Common myeloid progenitor, CD34-positive (primary cell): Measurements from ENCODE around the gene ZBTB49.

ENCODE experiments used
- CTCF ChIA-PET: fragments of 350-600 bp; sonication (Branson Sonifier 250); formaldehyde crosslinking; loops from one replicate; lab custom pipeline; 2021; ENCODE audit warnings: antibody characterized with exemption; lab: Charles Lee
- POLR2A ChIA-PET: fragments of 350-600 bp; sonication (Branson Sonifier 250); formaldehyde crosslinking; loops from one replicate; lab custom pipeline; 2021; ENCODE audit warnings: antibody characterized with exemption; lab: Charles Lee
- DNase-seq, 3 donors: peaks; one replicate each; pipeline versions ENCODE4 v3.0.0 to v3.0.0-alpha.2; 2013
- H3K27ac ChIP-seq, 2 experiments: 1 replicate in 1 of 2; 2 replicates in 1 of 2; pipeline ENCODE4 v1.7.0; 2013; ENCODE audit warnings: inconsistent platforms in 2 of 2, low read length in 2 of 2, mild to moderate bottlenecking in 2 of 2, low read depth in 1 of 2, moderate library complexity in 1 of 2; ENCODE audit not compliant: severe bottlenecking in 2 of 2, insufficient read depth in 1 of 2, poor library complexity in 1 of 2
- H3K27me3 ChIP-seq, 5 experiments: replicated peaks in 2 of 5; 1 replicate in 3 of 5; 2 replicates in 2 of 5; pipeline versions ENCODE4 v1.6.1 to v1.7.0; 2013; ENCODE audit warnings: low read length in 4 of 5, mild to moderate bottlenecking in 2 of 5, moderate library complexity in 2 of 5, inconsistent platforms in 1 of 5; ENCODE audit not compliant: insufficient read depth in 5 of 5, control insufficient read depth in 4 of 5
- H3K36me3 ChIP-seq, 4 experiments: 1 replicate in 2 of 4; 2 replicates in 2 of 4; pipeline versions ENCODE4 v1.6.1 to v1.7.0; 2013; ENCODE audit warnings: low read length in 3 of 4, control low read depth in 1 of 4, mild to moderate bottlenecking in 1 of 4; ENCODE audit not compliant: control insufficient read depth in 4 of 4, insufficient read depth in 4 of 4
- H3K4me1 ChIP-seq, 4 experiments: 1 replicate in 3 of 4; 2 replicates in 1 of 4; pipeline versions ENCODE4 v1.6.1 to v1.7.1; 2013; ENCODE audit warnings: low read length in 3 of 4, mild to moderate bottlenecking in 3 of 4, control low read depth in 1 of 4, inconsistent platforms in 1 of 4, moderate library complexity in 1 of 4; ENCODE audit not compliant: control insufficient read depth in 4 of 4, insufficient read depth in 4 of 4; ENCODE audit errors: control extremely low read depth in 1 of 4
- H3K4me3 ChIP-seq, 7 experiments: 1 replicate in 4 of 7; 2 replicates in 3 of 7; pipeline versions ENCODE4 v1.5.1 to v1.7.0; 2013; ENCODE audit warnings: mild to moderate bottlenecking in 7 of 7, low read length in 6 of 7, moderate library complexity in 6 of 7, inconsistent platforms in 2 of 7, low read depth in 2 of 7, control low read depth in 1 of 7; ENCODE audit not compliant: insufficient read depth in 4 of 7, control insufficient read depth in 1 of 7; ENCODE audit errors: extremely low read depth in 1 of 7
- H3K9me3 ChIP-seq, 5 experiments: 1 replicate in 4 of 5; 2 replicates in 1 of 5; pipeline versions ENCODE4 v1.6.1 to v1.7.1; 2013; ENCODE audit warnings: low read length in 4 of 5, mild to moderate bottlenecking in 2 of 5, inconsistent platforms in 1 of 5, low read depth in 1 of 5, moderate library complexity in 1 of 5; ENCODE audit not compliant: control insufficient read depth in 4 of 5, insufficient read depth in 2 of 5; ENCODE audit errors: control extremely low read depth in 1 of 5
- WGBS: methylation state at CpG from one replicate; pipeline ENCODE4 v1.1.5; 2013; ENCODE audit not compliant: insufficient coverage; 5-methylcytosine and 5-hydroxymethylcytosine counted together

ZBTB49 gene

GRCh38 chr4:4361883-4362282 lies 71.8 kb downstream of the ZBTB49 start:
- Histone ChIP-seq H3K4me3 (no peak overlapping the region), H3K27ac (no peak overlapping the region), H3K9me3 (peaks cover 0 to 6% (median 2%) of the 10 kb centered on the region in 5 experiments), H3K36me3 (no peaks in the 10 kb centered on the region), H3K4me1 (no peaks in the 10 kb centered on the region), H3K27me3 (peaks cover 0 to 45% (median 2%) of the 10 kb centered on the region in 5 experiments)
- WGBS: 93% methylated on average over 8 of the region's 8 CpGs
- ChIA-PET CTCF (no interaction called here), POLR2A (no interaction called here)
- no peak for DNase-seq

GRCh38 chr4:4362991-4363697 lies 73.1 kb downstream of the ZBTB49 start:
- no peak for DNase-seq
- 86% methylated on average over 15 of the region's 16 CpGs for WGBS
- ChIA-PET POLR2A (no interaction called here), CTCF (no interaction called here)
- Histone ChIP-seq H3K9me3 (peaks cover 0 to 6% (median 2%) of the 10 kb centered on the region in 5 experiments), H3K36me3 (no peaks in the 10 kb centered on the region), H3K27me3 (peaks cover 0 to 35% (median 2%) of the 10 kb centered on the region in 5 experiments), H3K27ac (no peak overlapping the region), H3K4me3 (no peak overlapping the region), H3K4me1 (no peaks in the 10 kb centered on the region)

- Histone ChIP-seq H3K27ac (no peak overlapping the region), H3K36me3 (no peaks in the 10 kb centered on the region), H3K4me1 (no peaks in the 10 kb centered on the region), H3K4me3 (no peak overlapping the region), H3K9me3 (peaks cover 0 to 6% (median 2%) of the 10 kb centered on the region in 5 experiments), H3K27me3 (peaks cover 0 to 26% (median 0%) of the 10 kb centered on the region in 5 experiments)
- DNase-seq: no peak
- ChIA-PET CTCF (no interaction called here), POLR2A (no interaction called here)
- no CpG with 5 or more reads among the region's 3 CpGs for WGBS
These were observed 74.0 kb downstream of the ZBTB49 start for GRCh38 chr4:4364061-4364460.

- POLR2A ChIA-PET: no interaction called here
- Histone ChIP-seq H3K27me3 (peaks cover 0 to 25% (median 0%) of the 10 kb centered on the region in 5 experiments), H3K4me3 (no peak overlapping the region), H3K36me3 (no peaks in the 10 kb centered on the region), H3K9me3 (peaks cover 0 to 6% (median 2%) of the 10 kb centered on the region in 5 experiments), H3K4me1 (no peaks in the 10 kb centered on the region), H3K27ac (no peak overlapping the region)
- no peak for DNase-seq
- CTCF ChIA-PET: no interaction called here
- WGBS: 98% methylated on average over 7 of the region's 9 CpGs
These were observed 74.6 kb downstream of the ZBTB49 start for GRCh38 chr4:4364486-4365208.

- peaks cover 0 to 6% (median 2%) of the 10 kb centered on the region in 5 experiments for H3K9me3 ChIP-seq
- WGBS: 86% methylated on average over 9 of the region's 11 CpGs
- no peaks in the 10 kb centered on the region for H3K4me1 ChIP-seq
- no peaks in the 10 kb centered on the region for H3K36me3 ChIP-seq
- DNase-seq: no peak
- no peak overlapping the region for H3K27ac ChIP-seq
- ChIA-PET POLR2A (interaction anchor here (0.6 kb wide), 1 partner anchor 26 kb away, joined by 3 read pairs; no protein-coding TSS in a partner anchor), CTCF (interaction anchor here (1.1 kb wide), 1 partner anchor 10 kb away, joined by 3 read pairs; no protein-coding TSS in a partner anchor)
- H3K4me3 ChIP-seq: no peak overlapping the region
- peaks cover 0 to 9% (median 4%) of the 10 kb centered on the region in 5 experiments for H3K27me3 ChIP-seq
These were observed 78.9 kb downstream of the ZBTB49 start for GRCh38 chr4:4368809-4369580.
